GM23338 (cell line): ENCODE measurements around the gene GNPTG.

ENCODE experiments used
- EZH2 ChIP-seq: fragments of 200-600 bp; sonication (generic); IDR thresholded peaks from one replicate; pipeline ENCODE4 v1.8.0; 2017; ENCODE audit warnings: antibody characterized with exemption, mild to moderate bottlenecking, low read depth; ENCODE audit not compliant: unreplicated experiment
- EZH2phosphoT487 ChIP-seq: fragments of 200-600 bp; sonication (generic); IDR thresholded peaks from one replicate; pipeline ENCODE4 v1.8.1; 2018; ENCODE audit warnings: antibody characterized with exemption; ENCODE audit not compliant: unreplicated experiment
- POLR2AphosphoS5 ChIP-seq: IDR thresholded peaks from 2 replicates; pipeline ENCODE4 v1.6.1; 2016; ENCODE audit warnings: antibody characterized with exemption, low read depth
- STAT1 ChIP-seq: IDR thresholded peaks from one replicate; pipeline ENCODE4 v1.6.1; 2016; ENCODE audit warnings: antibody characterized with exemption; ENCODE audit not compliant: unreplicated experiment
- TF ChIP-seq, protein P1 (sequence below), 2 experiments: fragments of 200-600 bp in 1 of 2; sonication (generic) in 1 of 2; conservative IDR thresholded peaks; 2 replicates each; pipeline versions ENCODE4 v1.5.1 to v1.6.1; 2016 to 2017; ENCODE audit warnings: antibody characterized with exemption in 2 of 2, low read depth in 2 of 2, mild to moderate bottlenecking in 2 of 2, moderate library complexity in 1 of 2

DNA sequence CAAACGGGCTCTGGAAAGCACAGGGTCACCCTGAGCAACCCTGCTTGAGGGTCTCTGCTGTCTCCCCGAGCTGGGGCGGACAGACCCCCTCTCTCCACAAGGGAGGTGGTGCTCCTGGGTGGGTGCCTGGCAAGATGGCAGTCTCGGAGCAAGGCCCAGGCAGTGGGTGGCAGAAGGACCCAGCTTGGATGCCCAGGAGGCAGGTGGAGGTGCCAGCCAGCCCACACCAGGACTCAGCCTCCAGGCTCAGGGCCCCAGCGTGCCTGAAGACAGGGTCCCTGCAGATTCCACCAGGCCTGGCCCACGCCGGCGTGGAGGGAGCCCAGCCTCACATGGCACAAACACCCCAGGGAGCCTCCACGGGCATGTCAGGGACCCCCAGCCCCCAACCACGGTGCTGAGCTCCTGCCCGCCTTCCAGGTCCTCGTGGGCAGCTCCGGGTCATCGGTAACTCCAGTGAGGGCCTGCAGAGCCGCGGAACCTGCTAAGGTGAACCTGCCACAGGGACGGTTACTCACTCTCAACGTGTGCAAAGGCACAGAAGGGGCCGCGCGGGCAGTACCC is 42.0 kb downstream of the GNPTG start:
- TF ChIP-seq STAT1 (no peak), POLR2AphosphoS5 (no peak), EZH2 (no peak), EZH2phosphoT487 (no peak)
- TF ChIP-seq, protein P1, sequence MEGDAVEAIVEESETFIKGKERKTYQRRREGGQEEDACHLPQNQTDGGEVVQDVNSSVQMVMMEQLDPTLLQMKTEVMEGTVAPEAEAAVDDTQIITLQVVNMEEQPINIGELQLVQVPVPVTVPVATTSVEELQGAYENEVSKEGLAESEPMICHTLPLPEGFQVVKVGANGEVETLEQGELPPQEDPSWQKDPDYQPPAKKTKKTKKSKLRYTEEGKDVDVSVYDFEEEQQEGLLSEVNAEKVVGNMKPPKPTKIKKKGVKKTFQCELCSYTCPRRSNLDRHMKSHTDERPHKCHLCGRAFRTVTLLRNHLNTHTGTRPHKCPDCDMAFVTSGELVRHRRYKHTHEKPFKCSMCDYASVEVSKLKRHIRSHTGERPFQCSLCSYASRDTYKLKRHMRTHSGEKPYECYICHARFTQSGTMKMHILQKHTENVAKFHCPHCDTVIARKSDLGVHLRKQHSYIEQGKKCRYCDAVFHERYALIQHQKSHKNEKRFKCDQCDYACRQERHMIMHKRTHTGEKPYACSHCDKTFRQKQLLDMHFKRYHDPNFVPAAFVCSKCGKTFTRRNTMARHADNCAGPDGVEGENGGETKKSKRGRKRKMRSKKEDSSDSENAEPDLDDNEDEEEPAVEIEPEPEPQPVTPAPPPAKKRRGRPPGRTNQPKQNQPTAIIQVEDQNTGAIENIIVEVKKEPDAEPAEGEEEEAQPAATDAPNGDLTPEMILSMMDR (conservative IDR thresholded peaks at IDR 0.05; ENCODE audit: low read depth in 2 of 2), result no peak
